CD4-positive, alpha-beta T cell treated with Interleukin-17A for 1 hour (primary cell): Measurements from ENCODE around the gene HOXA6.
A peak's percentile ranks its signal among the peaks of the same experiment; 100 is the strongest.

ENCODE experiments used
- DNase-seq: peaks from one replicate; pipeline ENCODE4 v3.0.0-alpha.2; 2020

HOXA6 gene

GRCh38 chr7:27107391-27108381, 39.9 kb downstream of the HOXA6 start:
- DNase-seq: no peak

- no peak for DNase-seq
These were observed 40.7 kb downstream of the HOXA6 start for GRCh38 chr7:27106901-27107240.

- DNase-seq: no peak
These were observed 41.2 kb downstream of the HOXA6 start for GRCh38 chr7:27106181-27106900.

GRCh38 chr7:27105301-27106031, 42.1 kb downstream of the HOXA6 start:
- DNase-seq: no peak

- DNase-seq: no peak
These were observed 43.1 kb downstream of the HOXA6 start for GRCh38 chr7:27104341-27105058.

GRCh38 chr7:27103489-27104226, 43.9 kb downstream of the HOXA6 start:
- no peak for DNase-seq

- DNase-seq: no peak
These were observed 44.8 kb downstream of the HOXA6 start, which contains the start of gene HOXA2 for GRCh38 chr7:27102581-27103442. HOXA2 (minus strand) TSS chr7:27102683; CDS start chr7:27102500, 183 bp downstream.

GRCh38 chr7:27101957-27102580, 45.5 kb downstream of the HOXA6 start:
- no peak for DNase-seq

GRCh38 chr7:27101171-27101956, 46.2 kb downstream of the HOXA6 start:
- DNase-seq: no peak

- DNase-seq: no peak
These were observed 46.8 kb downstream of the HOXA6 start for GRCh38 chr7:27100694-27101170.

GRCh38 chr7:27099453-27100370, 47.9 kb downstream of the HOXA6 start:
- no peak for DNase-seq

- DNase-seq: no peak
These were observed 48.8 kb downstream of the HOXA6 start for GRCh38 chr7:27098578-27099451.

GRCh38 chr7:27097686-27098577, 49.6 kb downstream of the HOXA6 start:
- DNase-seq: no peak

- DNase-seq: peak; percentile 10
These were observed 50.6 kb downstream of the HOXA6 start for GRCh38 chr7:27096768-27097514.
